ENCODE results near the gene NFKB1. TPM values are rescaled to one million over a fixed set of nuclear protein-coding genes. Genes with fewer than 3 reads are reported as not detected.

The NFKB1 gene
- total RNA-seq, 1 donor from 2014 or later = 25.1 TPM

- Mint-ChIP-seq H3K36me3 (ENCODE audit: insufficient read depth) (peaks cover 24% of the 10 kb centered on the region), H3K27ac (no peak overlapping the region), H3K4me3 (ENCODE audit: low read depth) (no peak overlapping the region), H3K4me1 (ENCODE audit: low read depth) (no peaks in the 10 kb centered on the region), H3K27me3 (no peaks in the 10 kb centered on the region), H3K9me3 (ENCODE audit: low read depth) (no peaks in the 10 kb centered on the region)
- TF ChIP-seq CTCF (IDR thresholded peaks at IDR 0.05; ENCODE audit: unreplicated experiment) = no peak
- DNase-seq (ENCODE audit: low spot score, unreplicated experiment) = no peak
These were observed 146.0 kb downstream of the NFKB1 start for GRCh38 chr4:102647117-102647516.

- Mint-ChIP-seq H3K4me1 (ENCODE audit: low read depth) (no peaks in the 10 kb centered on the region), H3K4me3 (ENCODE audit: low read depth) (no peak overlapping the region), H3K27ac (no peak overlapping the region), H3K36me3 (ENCODE audit: insufficient read depth) (peaks cover 2% of the 10 kb centered on the region), H3K9me3 (ENCODE audit: low read depth) (no peaks in the 10 kb centered on the region), H3K27me3 (no peaks in the 10 kb centered on the region)
- DNase-seq (ENCODE audit: low spot score, unreplicated experiment) = no peak
- TF ChIP-seq CTCF (IDR thresholded peaks at IDR 0.05; ENCODE audit: unreplicated experiment) = no peak
These were observed 156.0 kb downstream of the NFKB1 start for GRCh38 chr4:102657206-102657605.

- Mint-ChIP-seq H3K4me1 (ENCODE audit: low read depth) (no peaks in the 10 kb centered on the region), H3K36me3 (ENCODE audit: insufficient read depth) (peaks cover 12% of the 10 kb centered on the region), H3K9me3 (ENCODE audit: low read depth) (no peaks in the 10 kb centered on the region), H3K27me3 (no peaks in the 10 kb centered on the region), H3K4me3 (ENCODE audit: low read depth) (no peak overlapping the region), H3K27ac (no peak overlapping the region)
- no peak for DNase-seq (ENCODE audit: low spot score, unreplicated experiment)
- no peak for TF ChIP-seq CTCF (IDR thresholded peaks at IDR 0.05; ENCODE audit: unreplicated experiment)
These were observed 161.9 kb downstream of the NFKB1 start for GRCh38 chr4:102663073-102663472.

- Mint-ChIP-seq H3K4me1 (ENCODE audit: low read depth) (no peaks in the 10 kb centered on the region), H3K27ac (no peak overlapping the region), H3K27me3 (no peaks in the 10 kb centered on the region), H3K9me3 (ENCODE audit: low read depth) (no peaks in the 10 kb centered on the region), H3K36me3 (ENCODE audit: insufficient read depth) (peaks cover 16% of the 10 kb centered on the region), H3K4me3 (ENCODE audit: low read depth) (no peak overlapping the region)
- no peak for TF ChIP-seq CTCF (IDR thresholded peaks at IDR 0.05; ENCODE audit: unreplicated experiment)
- DNase-seq (ENCODE audit: low spot score, unreplicated experiment) = no peak
These were observed 164.4 kb downstream of the NFKB1 start for GRCh38 chr4:102665527-102665926.

Other genes with a start within 250 kb of the NFKB1 start
- 1.6 and 3.2 TPM in 2 replicates for gene SLC39A8, start 155.9 kb upstream of the NFKB1 start, total RNA-seq

Data from progenitor cell of endocrine pancreas (in vitro differentiated cells).